Measurements from ENCODE around the gene KRTAP9-1. TPM values are rescaled to one million over a fixed set of nuclear protein-coding genes. Genes with fewer than 3 reads are reported as not detected.
A peak's percentile ranks its signal among the peaks of the same experiment; 100 is the strongest.
"Not testable (repeated sequence)": the region's sequence is repeated elsewhere in the genome, so short reads cannot be mapped to it uniquely, and the experiment has no call there.

Gene KRTAP9-1, protein sequence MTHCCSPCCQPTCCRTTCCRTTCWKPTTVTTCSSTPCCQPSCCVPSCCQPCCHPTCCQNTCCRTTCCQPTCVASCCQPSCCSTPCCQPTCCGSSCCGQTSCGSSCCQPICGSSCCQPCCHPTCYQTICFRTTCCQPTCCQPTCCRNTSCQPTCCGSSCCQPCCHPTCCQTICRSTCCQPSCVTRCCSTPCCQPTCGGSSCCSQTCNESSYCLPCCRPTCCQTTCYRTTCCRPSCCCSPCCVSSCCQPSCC
- not detected in 2 replicates for total RNA-seq (ENCODE audit: low replicate concordance)

DNA sequence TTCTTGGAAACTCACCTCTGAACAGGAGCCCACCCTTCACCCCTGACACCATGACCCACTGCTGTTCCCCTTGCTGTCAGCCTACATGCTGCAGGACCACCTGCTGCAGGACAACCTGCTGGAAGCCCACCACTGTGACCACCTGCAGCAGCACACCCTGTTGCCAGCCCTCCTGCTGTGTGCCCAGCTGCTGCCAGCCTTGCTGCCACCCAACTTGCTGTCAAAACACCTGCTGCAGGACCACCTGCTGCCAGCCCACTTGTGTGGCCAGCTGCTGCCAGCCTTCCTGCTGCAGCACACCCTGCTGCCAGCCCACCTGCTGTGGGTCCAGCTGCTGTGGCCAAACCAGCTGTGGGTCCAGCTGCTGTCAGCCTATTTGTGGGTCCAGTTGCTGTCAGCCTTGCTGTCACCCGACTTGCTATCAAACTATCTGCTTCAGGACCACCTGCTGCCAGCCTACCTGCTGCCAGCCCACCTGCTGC, at the start of gene KRTAP9-1:
KRTAP9-1 (plus strand) TSS at position 51 of the 482 bp plus-strand sequence; CDS start at position 51, 0 bp downstream.
- not testable (repeated sequence) for DNase-seq (ENCODE audit: low read depth); H3K4me3 ChIP-seq (ENCODE audit: low read depth, low read length)

DNA sequence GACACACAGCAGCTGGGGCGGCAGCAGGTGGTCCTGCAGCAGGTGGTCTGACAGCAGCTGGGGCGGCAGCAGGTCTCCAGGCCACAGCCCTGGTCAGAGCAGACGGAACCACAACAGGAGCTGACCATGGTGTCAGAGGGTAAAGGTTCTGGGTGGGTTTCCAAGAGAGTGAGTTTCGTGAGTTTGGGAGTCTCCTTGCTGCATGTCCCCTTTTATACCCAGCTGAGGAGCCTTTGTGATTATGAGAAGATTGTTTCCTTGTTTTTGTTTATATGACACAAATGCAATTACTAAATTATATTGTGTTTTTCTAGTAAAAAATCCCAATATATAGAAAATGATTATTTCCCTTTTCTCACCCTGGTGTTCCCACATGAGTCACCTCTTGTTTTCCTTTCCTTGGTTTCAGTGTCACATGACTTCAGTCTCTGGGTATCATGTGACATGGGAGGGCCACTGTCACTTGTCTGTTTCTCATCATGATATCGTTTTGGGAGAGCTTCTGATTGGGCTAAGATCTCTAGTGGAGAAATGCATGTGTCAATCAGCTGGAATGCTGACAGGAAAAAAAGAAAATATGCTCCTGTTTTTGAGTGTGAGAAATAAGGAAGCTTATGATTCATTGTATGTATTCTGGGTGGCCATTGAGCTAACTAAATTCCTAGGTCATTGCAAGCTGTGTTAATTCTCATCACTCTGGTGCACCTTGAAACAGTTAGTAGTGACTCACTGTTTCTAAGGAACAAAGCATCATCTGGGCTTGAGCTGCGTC, 49.1 kb upstream of the KRTAP9-1 start, which contains the start of gene KRTAP4-6:
KRTAP4-6 (minus strand) TSS at position 185 of the 772 bp plus-strand sequence; CDS start at position 128, 57 bp downstream.
- peak; percentile 15 for DNase-seq (ENCODE audit: low read depth)
- TF ChIP-seq, protein P1, sequence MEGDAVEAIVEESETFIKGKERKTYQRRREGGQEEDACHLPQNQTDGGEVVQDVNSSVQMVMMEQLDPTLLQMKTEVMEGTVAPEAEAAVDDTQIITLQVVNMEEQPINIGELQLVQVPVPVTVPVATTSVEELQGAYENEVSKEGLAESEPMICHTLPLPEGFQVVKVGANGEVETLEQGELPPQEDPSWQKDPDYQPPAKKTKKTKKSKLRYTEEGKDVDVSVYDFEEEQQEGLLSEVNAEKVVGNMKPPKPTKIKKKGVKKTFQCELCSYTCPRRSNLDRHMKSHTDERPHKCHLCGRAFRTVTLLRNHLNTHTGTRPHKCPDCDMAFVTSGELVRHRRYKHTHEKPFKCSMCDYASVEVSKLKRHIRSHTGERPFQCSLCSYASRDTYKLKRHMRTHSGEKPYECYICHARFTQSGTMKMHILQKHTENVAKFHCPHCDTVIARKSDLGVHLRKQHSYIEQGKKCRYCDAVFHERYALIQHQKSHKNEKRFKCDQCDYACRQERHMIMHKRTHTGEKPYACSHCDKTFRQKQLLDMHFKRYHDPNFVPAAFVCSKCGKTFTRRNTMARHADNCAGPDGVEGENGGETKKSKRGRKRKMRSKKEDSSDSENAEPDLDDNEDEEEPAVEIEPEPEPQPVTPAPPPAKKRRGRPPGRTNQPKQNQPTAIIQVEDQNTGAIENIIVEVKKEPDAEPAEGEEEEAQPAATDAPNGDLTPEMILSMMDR (IDR thresholded peaks at IDR 0.05; ENCODE audit: insufficient read depth, low read length), result no peak

DNA sequence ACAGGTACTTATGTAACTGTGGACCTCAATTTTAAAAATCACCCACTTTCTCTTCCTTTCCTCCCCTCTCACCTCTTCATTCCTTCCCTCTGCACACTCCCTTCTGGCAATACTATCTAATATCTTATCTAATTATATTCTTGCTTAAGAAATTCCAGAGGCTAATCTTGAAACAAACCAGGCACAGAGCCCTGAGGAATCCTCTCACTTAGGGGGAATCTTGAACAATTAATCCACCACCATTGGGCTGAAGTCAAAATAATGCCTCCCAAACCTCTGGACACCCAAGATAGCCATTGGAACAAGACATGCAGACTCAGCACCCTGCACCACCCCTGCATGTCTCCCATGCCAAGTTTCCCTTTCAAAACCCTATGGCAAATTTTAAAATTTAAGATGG, 48.3 kb upstream of the KRTAP9-1 start:
- DNase-seq (ENCODE audit: low read depth), result peak; percentile 4
- TF ChIP-seq, protein P1 (IDR thresholded peaks at IDR 0.05; ENCODE audit: insufficient read depth, low read length), result no peak
- no peak overlapping the region for H3K4me3 ChIP-seq (ENCODE audit: low read depth, low read length)

More for the DNA sequence above, 49.1 kb upstream of the KRTAP9-1 start, which contains the start of gene KRTAP4-6:
- H3K4me3 ChIP-seq (ENCODE audit: low read depth, low read length), result no peak within 1 kb of the TSS

DNA sequence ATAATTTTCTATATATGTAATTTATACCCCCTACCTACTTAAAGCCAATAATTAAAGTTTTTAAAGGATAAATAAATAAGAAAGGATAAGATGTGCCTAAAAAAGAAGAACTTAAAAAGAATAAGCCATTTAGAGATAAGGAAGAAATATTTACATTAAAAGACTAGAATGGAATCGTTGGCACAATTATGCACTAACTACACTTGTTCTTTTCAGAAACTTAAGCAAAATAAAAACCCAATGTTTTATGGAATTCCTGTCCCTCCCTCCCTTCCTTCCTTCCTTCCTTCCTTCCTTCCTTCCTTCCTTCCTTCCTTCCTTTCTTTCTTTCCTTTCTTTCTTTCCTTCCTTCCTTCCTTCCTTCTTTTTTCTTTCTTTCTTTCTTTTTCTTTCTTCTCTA, 44.8 kb upstream of the KRTAP9-1 start:
- TF ChIP-seq, protein P1 (IDR thresholded peaks at IDR 0.05; ENCODE audit: insufficient read depth, low read length), result no peak
- no peak for DNase-seq (ENCODE audit: low read depth)
- H3K4me3 ChIP-seq (ENCODE audit: low read depth, low read length), result no peak overlapping the region

DNA sequence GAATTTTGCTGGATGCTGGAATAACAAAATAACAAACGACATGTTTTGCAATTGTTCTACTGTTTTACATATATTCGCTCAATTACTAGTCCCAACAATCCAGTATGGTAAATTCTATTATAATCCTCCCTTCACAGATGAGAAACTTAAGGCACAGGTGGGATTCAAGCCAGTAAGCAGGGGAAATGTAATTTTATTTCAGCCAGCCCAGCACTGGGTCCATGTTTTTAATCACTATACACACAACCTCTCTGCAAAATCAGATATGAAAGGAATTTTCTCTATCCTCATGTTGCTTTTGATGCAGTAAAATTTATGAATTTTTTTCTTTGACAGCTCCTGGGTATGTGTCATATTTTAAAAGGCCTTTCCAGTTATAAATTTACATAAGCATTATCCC, 44.4 kb upstream of the KRTAP9-1 start:
- TF ChIP-seq, protein P1 (IDR thresholded peaks at IDR 0.05; ENCODE audit: insufficient read depth, low read length), result no peak
- no peak for DNase-seq (ENCODE audit: low read depth)
- no peak overlapping the region for H3K4me3 ChIP-seq (ENCODE audit: low read depth, low read length)

DNA sequence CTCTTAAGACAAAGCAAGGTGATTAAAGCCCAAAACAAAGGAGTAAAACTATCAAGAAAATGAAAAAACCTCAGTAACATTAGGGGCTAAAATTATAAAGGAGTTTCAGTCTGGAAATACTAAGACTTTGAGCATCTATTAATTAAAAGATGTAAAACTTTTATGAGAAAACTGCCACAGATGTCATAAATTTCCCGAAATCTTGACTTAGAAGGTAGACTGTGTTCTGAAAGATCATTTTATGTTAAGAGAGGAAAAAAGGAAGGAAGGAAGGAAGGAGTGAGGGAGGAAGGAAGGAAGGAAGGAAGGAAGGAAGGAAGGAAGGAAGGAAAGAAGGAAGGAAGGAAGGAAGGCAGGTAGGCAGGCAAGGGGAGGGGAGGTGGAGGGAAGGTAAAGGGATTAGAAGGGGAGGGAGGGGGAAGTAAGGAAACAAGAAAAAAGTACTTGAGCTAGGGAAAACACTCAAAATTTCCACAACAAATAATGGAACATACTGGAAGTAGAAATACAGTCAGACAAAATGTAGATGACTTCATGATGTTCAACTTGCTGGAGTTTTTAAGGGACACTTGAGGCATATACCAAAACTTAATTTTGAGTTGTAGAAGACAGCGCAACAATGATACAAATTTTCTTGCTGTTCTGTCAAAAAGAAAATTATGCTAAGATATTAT, 42.0 kb upstream of the KRTAP9-1 start:
- no peak overlapping the region for H3K4me3 ChIP-seq (ENCODE audit: low read depth, low read length)
- TF ChIP-seq, protein P1 (IDR thresholded peaks at IDR 0.05; ENCODE audit: insufficient read depth, low read length), result no peak
- no peak for DNase-seq (ENCODE audit: low read depth)

DNA sequence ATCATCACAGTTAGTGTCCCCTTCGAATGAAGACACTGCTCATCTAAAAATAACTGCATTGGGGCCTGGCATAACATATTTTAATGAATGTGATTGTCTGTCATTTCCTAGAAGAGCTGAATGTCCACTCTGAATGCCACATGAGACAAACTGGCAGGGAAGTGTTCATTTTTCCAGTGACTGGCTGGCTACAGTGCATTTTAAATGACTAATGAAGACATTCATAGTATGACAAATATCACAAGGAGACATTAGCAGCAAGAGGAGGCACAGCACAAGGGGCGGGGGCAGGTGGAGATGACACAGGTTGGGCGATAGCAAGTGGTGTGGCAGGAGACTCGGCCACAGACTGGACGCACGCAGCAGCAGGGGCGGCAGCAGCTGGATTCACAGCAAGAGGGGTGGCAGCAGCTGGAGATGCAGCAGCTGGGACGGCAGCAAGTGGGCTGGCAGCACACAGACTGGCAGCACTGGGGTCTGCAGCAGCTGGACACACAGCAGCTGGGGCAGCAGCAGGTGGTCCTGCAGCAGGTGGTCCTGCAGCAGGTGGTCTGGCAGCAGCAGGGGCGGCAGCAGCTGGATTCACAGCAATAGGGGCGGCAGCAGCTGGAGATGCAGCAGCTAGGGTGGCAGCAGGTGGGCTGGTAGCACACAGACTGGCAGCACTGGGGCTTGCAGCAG, 40.6 kb upstream of the KRTAP9-1 start:
- not testable (repeated sequence) for DNase-seq (ENCODE audit: low read depth); H3K4me3 ChIP-seq (ENCODE audit: low read depth, low read length)

Measured in fibroblast of the aortic adventitia (primary cell).